ENCODE measurements around the gene CEP41.

Gene CEP41

DNA sequence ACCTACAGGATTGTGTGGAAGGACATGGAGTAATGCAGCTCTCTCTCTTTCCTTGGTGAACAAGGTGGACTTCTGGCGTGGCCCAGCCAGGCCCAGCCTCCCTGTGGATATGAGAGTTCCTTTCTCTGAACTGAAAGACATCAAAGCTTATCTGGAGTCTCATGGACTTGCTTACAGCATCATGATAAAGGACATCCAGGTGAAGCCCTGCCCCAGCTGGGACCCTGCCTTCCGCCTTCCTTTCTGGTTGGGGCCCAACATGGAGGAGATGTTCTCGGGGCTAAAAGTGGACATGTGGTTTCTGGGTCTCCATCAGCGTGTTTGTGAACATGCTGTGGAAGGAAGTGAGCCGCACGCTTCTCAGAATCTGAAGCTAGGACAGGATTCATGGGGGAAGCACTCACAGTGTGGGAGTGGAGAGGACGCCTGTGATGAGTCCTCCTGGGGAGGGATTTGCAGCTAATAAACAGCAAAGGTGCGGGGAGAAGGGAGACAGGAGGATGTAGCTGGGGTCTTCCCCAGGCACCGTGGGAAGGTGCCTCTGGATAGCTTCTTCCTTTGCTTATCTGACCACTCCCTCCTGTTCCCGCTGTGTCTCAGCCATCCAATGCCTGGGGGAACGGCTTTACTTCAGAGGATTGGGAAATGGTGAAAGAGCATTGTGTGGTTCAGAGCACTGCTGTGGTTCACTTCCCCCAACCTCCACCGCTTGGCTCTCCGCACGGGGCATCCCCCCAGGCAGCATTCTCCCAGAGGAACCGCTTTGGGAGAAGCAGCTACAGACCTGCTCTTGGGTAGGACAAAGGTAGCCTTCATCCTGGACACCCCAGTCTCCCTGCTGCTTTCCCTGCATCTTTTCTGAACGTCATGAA lies 90.7 kb downstream of the CEP41 start:
- no peak for DNase-seq

GRCh38 chr7:130346941-130347340 lies 93.9 kb downstream of the CEP41 start:
- no peak for DNase-seq

DNA sequence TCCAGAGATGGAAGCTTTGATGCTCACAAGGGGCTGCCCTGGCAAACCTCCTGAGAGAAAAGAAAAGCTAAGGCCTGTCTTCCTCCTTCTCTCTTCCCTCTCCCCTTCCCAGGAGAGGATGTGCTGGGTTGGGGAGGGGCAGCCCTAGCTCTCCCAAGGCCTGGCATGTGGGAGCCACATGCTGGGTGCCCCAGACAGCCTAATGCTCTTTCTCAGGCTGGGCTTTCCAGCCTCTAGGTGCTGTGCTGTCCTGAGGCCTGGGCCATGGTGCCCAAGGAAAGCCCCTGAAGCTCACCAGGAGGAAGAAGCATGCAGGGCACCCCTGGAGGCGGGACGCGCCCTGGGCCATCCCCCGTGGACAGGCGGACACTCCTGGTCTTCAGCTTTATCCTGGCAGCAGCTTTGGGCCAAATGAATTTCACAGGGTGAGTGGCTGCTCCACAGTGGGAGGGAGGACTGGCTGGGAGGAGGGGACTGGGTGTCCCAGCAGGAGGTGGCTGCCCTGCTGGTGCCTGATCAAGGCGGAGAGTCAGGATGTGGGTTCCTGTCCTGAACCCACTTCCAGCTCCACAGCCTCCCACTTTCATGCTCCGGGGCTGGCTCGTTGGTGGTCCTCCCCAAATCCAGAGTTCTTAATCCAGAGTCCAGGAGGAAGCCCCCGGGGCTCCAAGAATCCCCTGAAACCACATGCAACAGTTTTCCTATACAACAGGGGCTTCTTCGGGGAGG lies 94.5 kb downstream of the CEP41 start:
- DNase-seq = no peak

DNA sequence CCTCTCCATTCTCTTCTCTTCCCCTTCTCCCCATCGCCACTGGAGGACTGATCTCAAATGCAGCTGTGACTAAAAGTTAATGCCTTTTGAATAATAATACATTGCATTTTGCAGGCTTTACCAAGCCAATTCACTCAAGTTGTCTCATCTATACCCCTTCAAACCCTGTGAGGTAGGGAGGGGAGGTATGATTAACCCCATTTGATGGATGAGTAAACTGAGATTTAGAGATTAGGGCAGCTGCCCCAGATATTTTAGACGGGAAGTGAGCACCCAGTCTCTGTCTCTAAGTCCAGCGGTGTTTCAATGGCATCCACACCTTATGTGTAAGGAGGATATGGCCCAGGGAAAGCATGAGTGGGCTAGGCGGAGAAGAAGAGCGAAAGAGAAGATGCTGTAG lies 95.1 kb downstream of the CEP41 start:
- DNase-seq = no peak

- no peak for DNase-seq
Measured at GRCh38 chr7:130345136-130345535, 95.7 kb downstream of the CEP41 start.

GRCh38 chr7:130344271-130344866 lies 96.4 kb downstream of the CEP41 start, which contains the start of gene CPA5:
CPA5 (plus strand) TSS chr7:130344816; CDS start chr7:130346486, 1,670 bp downstream.
- no peak for DNase-seq

All from activated naive CD4-positive, alpha-beta T cell (primary cell).